WTC11 (cell line): ENCODE data around the gene CCSER1.
"Not testable (repeated sequence)": the region's sequence is repeated elsewhere in the genome, so short reads cannot be mapped to it uniquely, and the experiment has no call there.

Experiments
- CBFB ChIP-seq: sonication (generic); formaldehyde crosslinking; IDR thresholded peaks from 2 replicates; pipeline ENCODE4 v1.8.1; 2022; ENCODE audit warnings: mild to moderate bottlenecking, low read depth, missing genetic modification reagents
- TEAD1 ChIP-seq: sonication (generic); formaldehyde crosslinking; IDR thresholded peaks from 2 replicates; pipeline ENCODE4 v1.8.0; 2022; ENCODE audit warnings: mild to moderate bottlenecking, missing genetic modification reagents
- TF ChIP-seq, protein P1 (sequence below): fragments of 200-600 bp; IDR thresholded peaks from 2 replicates; pipeline ENCODE4 v1.8.0; 2022; ENCODE audit warnings: antibody characterized with exemption
- TF ChIP-seq, protein P2 (sequence below): sonication (generic); formaldehyde crosslinking; IDR thresholded peaks from 2 replicates; pipeline ENCODE4 v1.8.1; 2023; ENCODE audit warnings: mild to moderate bottlenecking, missing genetic modification reagents, moderate library complexity

DNA sequence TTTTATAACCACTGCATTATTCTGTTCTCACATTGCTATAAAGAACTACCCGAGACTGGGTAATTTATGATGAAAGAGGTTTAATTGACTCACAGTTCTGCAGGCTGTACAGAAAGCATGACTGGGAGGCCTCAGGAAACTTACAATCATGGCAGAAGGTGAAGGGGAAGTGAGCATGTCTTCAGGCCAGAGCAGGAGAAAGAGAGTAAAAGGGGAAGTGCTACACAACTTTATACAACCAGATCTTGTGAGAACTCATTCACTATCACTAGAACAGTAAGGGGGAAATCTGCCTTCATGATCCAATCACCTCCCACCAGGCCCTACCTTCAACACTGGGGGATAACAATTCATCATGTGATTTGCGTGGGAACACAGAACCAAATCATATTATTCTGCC lies 1199.0 kb downstream of the CCSER1 start:
- TF ChIP-seq TEAD1, CBFB (CRISPR knock-in tag): not testable (repeated sequence)
- TF ChIP-seq, protein P1, sequence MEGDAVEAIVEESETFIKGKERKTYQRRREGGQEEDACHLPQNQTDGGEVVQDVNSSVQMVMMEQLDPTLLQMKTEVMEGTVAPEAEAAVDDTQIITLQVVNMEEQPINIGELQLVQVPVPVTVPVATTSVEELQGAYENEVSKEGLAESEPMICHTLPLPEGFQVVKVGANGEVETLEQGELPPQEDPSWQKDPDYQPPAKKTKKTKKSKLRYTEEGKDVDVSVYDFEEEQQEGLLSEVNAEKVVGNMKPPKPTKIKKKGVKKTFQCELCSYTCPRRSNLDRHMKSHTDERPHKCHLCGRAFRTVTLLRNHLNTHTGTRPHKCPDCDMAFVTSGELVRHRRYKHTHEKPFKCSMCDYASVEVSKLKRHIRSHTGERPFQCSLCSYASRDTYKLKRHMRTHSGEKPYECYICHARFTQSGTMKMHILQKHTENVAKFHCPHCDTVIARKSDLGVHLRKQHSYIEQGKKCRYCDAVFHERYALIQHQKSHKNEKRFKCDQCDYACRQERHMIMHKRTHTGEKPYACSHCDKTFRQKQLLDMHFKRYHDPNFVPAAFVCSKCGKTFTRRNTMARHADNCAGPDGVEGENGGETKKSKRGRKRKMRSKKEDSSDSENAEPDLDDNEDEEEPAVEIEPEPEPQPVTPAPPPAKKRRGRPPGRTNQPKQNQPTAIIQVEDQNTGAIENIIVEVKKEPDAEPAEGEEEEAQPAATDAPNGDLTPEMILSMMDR, result not testable (repeated sequence)
- TF ChIP-seq, protein P2, sequence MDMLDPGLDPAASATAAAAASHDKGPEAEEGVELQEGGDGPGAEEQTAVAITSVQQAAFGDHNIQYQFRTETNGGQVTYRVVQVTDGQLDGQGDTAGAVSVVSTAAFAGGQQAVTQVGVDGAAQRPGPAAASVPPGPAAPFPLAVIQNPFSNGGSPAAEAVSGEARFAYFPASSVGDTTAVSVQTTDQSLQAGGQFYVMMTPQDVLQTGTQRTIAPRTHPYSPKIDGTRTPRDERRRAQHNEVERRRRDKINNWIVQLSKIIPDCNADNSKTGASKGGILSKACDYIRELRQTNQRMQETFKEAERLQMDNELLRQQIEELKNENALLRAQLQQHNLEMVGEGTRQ, result not testable (repeated sequence)
